Panc1 (cell line): ENCODE measurements around the gene CCN5. TPM values are rescaled to one million over a fixed set of nuclear protein-coding genes. Genes with fewer than 3 reads are reported as not detected.

Experiments used
- ATAC-seq: fragments of 200-7000 bp; cut with Tn5 transposase; 2 replicates; pipeline ENCODE4 v1.9.1; 2020; ENCODE audit warnings: mild to moderate bottlenecking, moderate library complexity
- BruUV-seq: library from RNA; stranded (reverse); fragments of 400-500 nt; replicated peaks from 2 replicates; lab custom pipeline; 2021; lab: Mats Ljungman, UMichigan
- CTCF ChIA-PET: fragments of 300-600 bp; sonication (Branson Sonifier 250); formaldehyde crosslinking; loops from one replicate; lab custom pipeline; 2022; ENCODE audit warnings: antibody characterized with exemption; lab: Charles Lee
- POLR2A ChIA-PET: fragments of 300-600 bp; sonication (Branson Sonifier 250); formaldehyde crosslinking; loops from one replicate; lab custom pipeline; 2022; ENCODE audit warnings: antibody characterized with exemption; lab: Charles Lee
- DNase-seq: peaks from one replicate; pipeline ENCODE4 v3.0.0-alpha.2; 2010; ENCODE audit warnings: low read depth, low spot score
- H3K27ac ChIP-seq: 2 replicates; pipeline ENCODE4 v1.5.1; 2011; ENCODE audit warnings: mild to moderate bottlenecking, low read length, inconsistent platforms
- H3K27me3 ChIP-seq: fragments of 200-500 bp; sonication (Bioruptor generic); 2 replicates; pipeline ENCODE4 v1.6.0; 2014; ENCODE audit warnings: low read length, inconsistent platforms; ENCODE audit not compliant: control insufficient read depth, insufficient read depth
- H3K36me3 ChIP-seq: fragments of 200-500 bp; sonication (Bioruptor generic); 2 replicates; pipeline ENCODE4 v1.5.1; 2014; ENCODE audit warnings: inconsistent platforms, mild to moderate bottlenecking, low read length, moderate library complexity; ENCODE audit not compliant: control insufficient read depth, insufficient read depth
- H3K4me1 ChIP-seq: 2 replicates; pipeline ENCODE4 v1.5.1; 2011; ENCODE audit warnings: inconsistent platforms, mild to moderate bottlenecking, low read length, moderate library complexity; ENCODE audit not compliant: control insufficient read depth, insufficient read depth
- H3K4me3 ChIP-seq, 2 experiments: 2 replicates each; pipeline ENCODE4 v1.5.1; 2011 to 2012; ENCODE audit warnings: low read depth in 2 of 2, low read length in 2 of 2, mild to moderate bottlenecking in 2 of 2, inconsistent platforms in 1 of 2, moderate library complexity in 1 of 2
- H3K9me3 ChIP-seq: fragments of 200-500 bp; sonication (Bioruptor generic); 2 replicates; pipeline ENCODE4 v1.5.1; 2014; ENCODE audit warnings: low read depth, mild to moderate bottlenecking, inconsistent platforms, low read length, moderate library complexity; ENCODE audit not compliant: control insufficient read depth, insufficient read depth
- POLR2AphosphoS5 ChIP-seq: IDR thresholded peaks from 2 replicates; pipeline ENCODE4 v1.6.1; 2012; ENCODE audit warnings: mild to moderate bottlenecking, low read depth, low read length, moderate library complexity
- SIN3A ChIP-seq: IDR thresholded peaks from 2 replicates; pipeline ENCODE4 v1.6.1; 2012; ENCODE audit warnings: low read depth, mild to moderate bottlenecking, low read length, moderate library complexity, borderline replicate concordance; ENCODE audit not compliant: insufficient read depth
- TCF7L2 ChIP-seq: IDR thresholded peaks from 2 replicates; pipeline ENCODE4 v1.6.1; 2011; ENCODE audit warnings: mild to moderate bottlenecking, low read depth, low read length, inconsistent platforms
- in situ Hi-C: cut with HindIII; loops from 2 replicates; pipeline ENCODE4 v1.10.0; 2016; ENCODE audit warnings: low sequenced_read_pairs, low pct_unique_long_range_greater_than_20kb
- intact Hi-C: fragments of 100-400 bp; cut with micrococcal nuclease; formaldehyde crosslinking; loops from one replicate; pipeline ENCODE4 v1.10.0; 2022; ENCODE audit not compliant: unreplicated experiment
- total RNA-seq: library from RNA; stranded (reverse); gene quantifications from one replicate; pipeline ENCODE4 v1.2.1, GENCODE V29; 2021; ENCODE audit not compliant: unreplicated experiment
- TF ChIP-seq, protein P1 (sequence below), 2 experiments: IDR thresholded peaks; 2 replicates each; pipeline ENCODE4 v1.6.1; 2011 to 2012; ENCODE audit warnings: low read depth in 2 of 2, control low read depth in 1 of 2, low read length in 1 of 2, mild to moderate bottlenecking in 1 of 2, moderate library complexity in 1 of 2; ENCODE audit not compliant: insufficient read depth in 1 of 2
- TF ChIP-seq, protein P2 (sequence below): fragments of 450-650 bp; IDR thresholded peaks from 2 replicates; pipeline ENCODE4 v1.5.1; 2017; ENCODE audit warnings: mild to moderate bottlenecking

CCN5 gene
- total RNA-seq, 1 experiment from 2014 or later = 15.2 TPM

GRCh38 chr20:44770484-44771171 is 55.5 kb downstream of the CCN5 start:
- DNase-seq (no peak), ATAC-seq (no peak)
- TF ChIP-seq, protein P1, sequence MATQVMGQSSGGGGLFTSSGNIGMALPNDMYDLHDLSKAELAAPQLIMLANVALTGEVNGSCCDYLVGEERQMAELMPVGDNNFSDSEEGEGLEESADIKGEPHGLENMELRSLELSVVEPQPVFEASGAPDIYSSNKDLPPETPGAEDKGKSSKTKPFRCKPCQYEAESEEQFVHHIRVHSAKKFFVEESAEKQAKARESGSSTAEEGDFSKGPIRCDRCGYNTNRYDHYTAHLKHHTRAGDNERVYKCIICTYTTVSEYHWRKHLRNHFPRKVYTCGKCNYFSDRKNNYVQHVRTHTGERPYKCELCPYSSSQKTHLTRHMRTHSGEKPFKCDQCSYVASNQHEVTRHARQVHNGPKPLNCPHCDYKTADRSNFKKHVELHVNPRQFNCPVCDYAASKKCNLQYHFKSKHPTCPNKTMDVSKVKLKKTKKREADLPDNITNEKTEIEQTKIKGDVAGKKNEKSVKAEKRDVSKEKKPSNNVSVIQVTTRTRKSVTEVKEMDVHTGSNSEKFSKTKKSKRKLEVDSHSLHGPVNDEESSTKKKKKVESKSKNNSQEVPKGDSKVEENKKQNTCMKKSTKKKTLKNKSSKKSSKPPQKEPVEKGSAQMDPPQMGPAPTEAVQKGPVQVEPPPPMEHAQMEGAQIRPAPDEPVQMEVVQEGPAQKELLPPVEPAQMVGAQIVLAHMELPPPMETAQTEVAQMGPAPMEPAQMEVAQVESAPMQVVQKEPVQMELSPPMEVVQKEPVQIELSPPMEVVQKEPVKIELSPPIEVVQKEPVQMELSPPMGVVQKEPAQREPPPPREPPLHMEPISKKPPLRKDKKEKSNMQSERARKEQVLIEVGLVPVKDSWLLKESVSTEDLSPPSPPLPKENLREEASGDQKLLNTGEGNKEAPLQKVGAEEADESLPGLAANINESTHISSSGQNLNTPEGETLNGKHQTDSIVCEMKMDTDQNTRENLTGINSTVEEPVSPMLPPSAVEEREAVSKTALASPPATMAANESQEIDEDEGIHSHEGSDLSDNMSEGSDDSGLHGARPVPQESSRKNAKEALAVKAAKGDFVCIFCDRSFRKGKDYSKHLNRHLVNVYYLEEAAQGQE (IDR thresholded peaks at IDR 0.05; ENCODE audit: insufficient read depth in 1 of 2, low read depth in 2 of 2, low read length in 1 of 2) = no peak
- TF ChIP-seq, protein P2, sequence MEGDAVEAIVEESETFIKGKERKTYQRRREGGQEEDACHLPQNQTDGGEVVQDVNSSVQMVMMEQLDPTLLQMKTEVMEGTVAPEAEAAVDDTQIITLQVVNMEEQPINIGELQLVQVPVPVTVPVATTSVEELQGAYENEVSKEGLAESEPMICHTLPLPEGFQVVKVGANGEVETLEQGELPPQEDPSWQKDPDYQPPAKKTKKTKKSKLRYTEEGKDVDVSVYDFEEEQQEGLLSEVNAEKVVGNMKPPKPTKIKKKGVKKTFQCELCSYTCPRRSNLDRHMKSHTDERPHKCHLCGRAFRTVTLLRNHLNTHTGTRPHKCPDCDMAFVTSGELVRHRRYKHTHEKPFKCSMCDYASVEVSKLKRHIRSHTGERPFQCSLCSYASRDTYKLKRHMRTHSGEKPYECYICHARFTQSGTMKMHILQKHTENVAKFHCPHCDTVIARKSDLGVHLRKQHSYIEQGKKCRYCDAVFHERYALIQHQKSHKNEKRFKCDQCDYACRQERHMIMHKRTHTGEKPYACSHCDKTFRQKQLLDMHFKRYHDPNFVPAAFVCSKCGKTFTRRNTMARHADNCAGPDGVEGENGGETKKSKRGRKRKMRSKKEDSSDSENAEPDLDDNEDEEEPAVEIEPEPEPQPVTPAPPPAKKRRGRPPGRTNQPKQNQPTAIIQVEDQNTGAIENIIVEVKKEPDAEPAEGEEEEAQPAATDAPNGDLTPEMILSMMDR = no peak
- H3K9me3 ChIP-seq = no peaks in the 10 kb centered on the region
- H3K4me1 ChIP-seq = no peaks in the 10 kb centered on the region
- BruUV-seq = no TSS peak
- in situ Hi-C loops = no loop called here
- intact Hi-C loops = no loop called here
- no peak overlapping the region for H3K27ac ChIP-seq
- POLR2A ChIA-PET = no interaction called here
- CTCF ChIA-PET = interaction anchor here (0.7 kb wide), 1 partner anchor 16 kb away, joined by 3 read pairs; no protein-coding TSS in a partner anchor
- no peaks in the 10 kb centered on the region for H3K36me3 ChIP-seq
- no peaks in the 10 kb centered on the region for H3K27me3 ChIP-seq
- no peak overlapping the region for H3K4me3 ChIP-seq

- Histone ChIP-seq H3K27ac (no peak overlapping the region), H3K27me3 (no peaks in the 10 kb centered on the region; the same call in 1 of the 2 replicates), H3K9me3 (no peaks in the 10 kb centered on the region), H3K4me1 (no peaks in the 10 kb centered on the region), H3K36me3 (no peaks in the 10 kb centered on the region), H3K4me3 (no peak overlapping the region)
- TF ChIP-seq, protein P2 = no peak
- TF ChIP-seq, protein P1 (IDR thresholded peaks at IDR 0.05; ENCODE audit: insufficient read depth in 1 of 2, low read depth in 2 of 2, low read length in 1 of 2) = no peak
- TF ChIP-seq TCF7L2 (no peak), POLR2AphosphoS5 (no peak), SIN3A (no peak)
- intact Hi-C loops (no loop called here), in situ Hi-C loops (no loop called here)
- BruUV-seq = no TSS peak
- ChIA-PET POLR2A (no interaction called here), CTCF (no interaction called here)
- DNase-seq = no peak
- ATAC-seq = 0 out of 2 replicates have a peak, but pooled peaks have one; percentile 15
These were observed 56.0 kb downstream of the CCN5 start for GRCh38 chr20:44771172-44771535.
